ENCODE measurements around the gene RPSA.
"Not testable (repeated sequence)": the region's sequence is repeated elsewhere in the genome, so short reads cannot be mapped to it uniquely, and the experiment has no call there.

RPSA gene

GRCh38 chr3:39406368-39407258, at the start of gene RPSA:
Gene RPSA (plus strand): TSS chr3:39406720. CDS start chr3:39407654, 934 bp downstream.
- peak; percentile 94 for DNase-seq

- no peak for DNase-seq
These were observed 48.2 kb upstream of the RPSA start for GRCh38 chr3:39358333-39358732.

- no peak for DNase-seq
These were observed 45.1 kb upstream of the RPSA start for GRCh38 chr3:39361252-39361927.

- DNase-seq: no peak
These were observed 44.3 kb upstream of the RPSA start for GRCh38 chr3:39362192-39362591.

GRCh38 chr3:39362812-39363211, 43.7 kb upstream of the RPSA start:
- no peak for DNase-seq

GRCh38 chr3:39370450-39370849, 36.1 kb upstream of the RPSA start:
- DNase-seq: not testable (repeated sequence)

GRCh38 chr3:39372833-39373232, 33.7 kb upstream of the RPSA start:
- no peak for DNase-seq

- DNase-seq: no peak
These were observed 29.4 kb upstream of the RPSA start for GRCh38 chr3:39376959-39377634.

GRCh38 chr3:39378088-39378487, 28.4 kb upstream of the RPSA start:
- DNase-seq: no peak

- DNase-seq: no peak
These were observed 27.4 kb upstream of the RPSA start for GRCh38 chr3:39378957-39379777.

- DNase-seq: no peak
These were observed 26.8 kb upstream of the RPSA start for GRCh38 chr3:39379778-39380155.

GRCh38 chr3:39381432-39381831, 25.1 kb upstream of the RPSA start:
- DNase-seq: no peak

- DNase-seq: no peak
These were observed 23.3 kb upstream of the RPSA start, which contains the start of gene SLC25A38 for GRCh38 chr3:39383045-39383880. Gene SLC25A38 (plus strand): TSS chr3:39383370. CDS start chr3:39383725, 355 bp downstream.

- no peak for DNase-seq
These were observed 22.4 kb upstream of the RPSA start for GRCh38 chr3:39383881-39384664.

GRCh38 chr3:39384665-39385000, 21.9 kb upstream of the RPSA start:
- no peak for DNase-seq

GRCh38 chr3:39385456-39386090, 20.9 kb upstream of the RPSA start:
- no peak for DNase-seq

GRCh38 chr3:39386318-39386717, 20.2 kb upstream of the RPSA start:
- DNase-seq: no peak

- DNase-seq: no peak
These were observed 19.0 kb upstream of the RPSA start for GRCh38 chr3:39387411-39387975.

GRCh38 chr3:39388153-39388552, 18.4 kb upstream of the RPSA start:
- DNase-seq: no peak

- DNase-seq: no peak
These were observed 17.7 kb upstream of the RPSA start for GRCh38 chr3:39388741-39389248.

Measured in NCI-H2227 treated with DMSO at 0.1 percent for 48 hours (cell line).